GM12874 (cell line): ENCODE measurements around the gene INAVA.

Experiments
- CTCF ChIP-seq: IDR thresholded peaks from 2 replicates; pipeline ENCODE4 v1.5.1; 2011; ENCODE audit warnings: low read depth, mild to moderate bottlenecking, control low read depth, low read length, moderate library complexity; ENCODE audit not compliant: insufficient read depth

The INAVA gene

GRCh38 chr1:200861937-200862647 is 32.6 kb upstream of the INAVA start:
- no peak for TF ChIP-seq CTCF

GRCh38 chr1:200862713-200863415 is 31.8 kb upstream of the INAVA start:
- TF ChIP-seq CTCF: no peak

- TF ChIP-seq CTCF: no peak
These were observed 28.6 kb upstream of the INAVA start for GRCh38 chr1:200866116-200866515.

GRCh38 chr1:200866521-200866920 is 28.2 kb upstream of the INAVA start:
- TF ChIP-seq CTCF: no peak

GRCh38 chr1:200867018-200867811 is 27.5 kb upstream of the INAVA start:
- TF ChIP-seq CTCF: no peak

- no peak for TF ChIP-seq CTCF
These were observed 25.3 kb upstream of the INAVA start for GRCh38 chr1:200869376-200869752.

- no peak for TF ChIP-seq CTCF
These were observed 24.8 kb upstream of the INAVA start for GRCh38 chr1:200869753-200870391.
